Ishikawa (cell line): ENCODE data around the gene BEND7.

Experiments
- CEBPB ChIP-seq: IDR thresholded peaks from 2 replicates; pipeline ENCODE4 v1.6.1; 2012
- CREB1 ChIP-seq: IDR thresholded peaks from 2 replicates; pipeline ENCODE4 v1.6.1; 2012; ENCODE audit warnings: low read depth
- EGR1 ChIP-seq: IDR thresholded peaks from 2 replicates; pipeline ENCODE4 v1.6.1; 2012
- EP300 ChIP-seq: IDR thresholded peaks from 2 replicates; pipeline ENCODE4 v1.6.1; 2012; ENCODE audit warnings: borderline replicate concordance
- FOXM1 ChIP-seq: IDR thresholded peaks from 2 replicates; pipeline ENCODE4 v1.6.1; 2012; ENCODE audit warnings: low read depth, borderline replicate concordance
- NFIC ChIP-seq: IDR thresholded peaks from 2 replicates; pipeline ENCODE4 v1.6.1; 2012
- RAD21 ChIP-seq: IDR thresholded peaks from 2 replicates; pipeline ENCODE4 v1.6.1; 2012; ENCODE audit warnings: low read depth
- REST ChIP-seq: IDR thresholded peaks from 2 replicates; pipeline ENCODE4 v1.6.1; 2012; ENCODE audit warnings: low read depth, mild to moderate bottlenecking
- TAF1 ChIP-seq: IDR thresholded peaks from 2 replicates; pipeline ENCODE4 v1.6.1; 2012; ENCODE audit warnings: low read depth, mild to moderate bottlenecking
- TCF12 ChIP-seq: IDR thresholded peaks from 2 replicates; pipeline ENCODE4 v1.6.1; 2012; ENCODE audit warnings: low read depth
- TEAD4 ChIP-seq: IDR thresholded peaks from 2 replicates; pipeline ENCODE4 v1.6.1; 2012
- USF1 ChIP-seq: IDR thresholded peaks from 2 replicates; pipeline ENCODE4 v1.6.1; 2012
- YY1 ChIP-seq: IDR thresholded peaks from 2 replicates; pipeline ENCODE4 v1.6.1; 2012; ENCODE audit warnings: low read depth
- ZBTB7A ChIP-seq: IDR thresholded peaks from 2 replicates; pipeline ENCODE4 v1.6.1; 2012; ENCODE audit warnings: low read depth
- TF ChIP-seq, protein P1 (sequence below): IDR thresholded peaks from 2 replicates; pipeline ENCODE4 v1.6.1; 2012

The BEND7 gene, protein sequence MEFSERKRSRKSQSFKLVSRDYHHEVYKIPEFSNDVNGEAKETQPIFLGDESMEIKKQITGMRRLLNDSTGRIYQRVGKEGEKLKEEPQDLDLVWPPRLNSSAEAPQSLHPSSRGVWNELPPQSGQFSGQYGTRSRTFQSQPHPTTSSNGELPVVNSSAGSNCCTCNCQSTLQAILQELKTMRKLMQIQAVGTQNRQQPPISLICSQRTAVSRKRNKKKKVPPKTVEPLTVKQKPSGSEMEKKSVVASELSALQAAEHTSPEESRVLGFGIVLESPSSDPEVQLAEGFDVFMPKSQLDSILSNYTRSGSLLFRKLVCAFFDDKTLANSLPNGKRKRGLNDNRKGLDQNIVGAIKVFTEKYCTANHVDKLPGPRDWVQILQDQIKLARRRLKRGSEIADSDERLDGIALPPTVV

GRCh38 chr10:13528875-13529713 is at the start of gene BEND7:
TSS of gene BEND7 (minus strand) at chr10:13529014. CDS start at chr10:13528533, 481 bp downstream.
- TF ChIP-seq EP300 = no peak
- TF ChIP-seq EGR1 = peak; percentile 50; the same call in 1 of the 2 replicates
- no peak for TF ChIP-seq USF1
- no peak for TF ChIP-seq TAF1
- no peak for TF ChIP-seq CEBPB
- TF ChIP-seq YY1 = no peak
- TF ChIP-seq RAD21 = no peak
- TF ChIP-seq TCF12 = peak; percentile 18; the same call in 1 of the 2 replicates
- TF ChIP-seq NFIC = no peak
- TF ChIP-seq CREB1 = no peak
- no peak for TF ChIP-seq REST
- TF ChIP-seq, protein P1, sequence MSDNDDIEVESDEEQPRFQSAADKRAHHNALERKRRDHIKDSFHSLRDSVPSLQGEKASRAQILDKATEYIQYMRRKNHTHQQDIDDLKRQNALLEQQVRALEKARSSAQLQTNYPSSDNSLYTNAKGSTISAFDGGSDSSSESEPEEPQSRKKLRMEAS = no peak
- TF ChIP-seq ZBTB7A = peak; percentile 46; the same call in 1 of the 2 replicates
- TF ChIP-seq TEAD4 = no peak
- TF ChIP-seq FOXM1 = no peak

DNA sequence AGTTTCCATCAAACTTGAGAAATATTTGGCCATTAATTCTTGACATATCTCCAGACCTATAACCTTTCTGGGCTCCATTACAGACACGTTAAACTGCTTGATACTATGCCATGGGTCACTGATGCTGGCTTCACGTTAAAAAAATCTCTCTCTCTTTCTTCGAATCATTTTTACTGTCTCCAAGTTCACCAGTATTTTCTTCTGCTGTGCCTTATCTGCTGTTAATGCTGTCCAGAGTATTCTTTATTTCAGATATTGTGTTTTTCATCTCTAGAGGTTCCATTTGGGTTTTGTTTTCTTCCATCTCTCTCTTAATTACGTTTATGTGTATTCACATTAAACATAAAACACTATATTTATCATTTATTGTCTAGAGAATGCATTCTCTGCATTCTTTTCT is 45.1 kb upstream of the BEND7 start:
- no peak for TF ChIP-seq USF1
- no peak for TF ChIP-seq YY1
- TF ChIP-seq REST = no peak
- TF ChIP-seq TEAD4 = no peak
- TF ChIP-seq TAF1 = no peak
- no peak for TF ChIP-seq EGR1

- TF ChIP-seq USF1 (no peak), TEAD4 (no peak)
Measured at GRCh38 chr10:13571541-13571940, 42.7 kb upstream of the BEND7 start.

DNA sequence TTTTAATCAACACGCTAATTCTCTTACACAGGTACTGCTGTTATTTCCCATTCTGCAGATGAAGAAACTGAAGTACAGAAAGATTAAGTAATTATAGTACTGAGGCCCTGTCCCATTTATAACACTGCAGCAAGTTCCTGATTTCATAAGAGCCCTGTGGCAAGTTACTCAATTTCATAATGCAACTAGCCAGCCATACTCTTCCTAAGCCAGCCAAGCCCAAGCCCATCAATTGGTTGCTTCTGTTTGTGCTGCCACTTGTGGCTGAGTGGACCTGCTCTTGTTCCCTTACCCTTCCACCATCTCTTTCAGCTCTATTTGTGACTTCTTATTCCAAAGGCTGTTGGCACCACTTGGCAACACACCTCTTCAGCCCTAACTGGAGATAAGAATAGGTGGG is 38.2 kb upstream of the BEND7 start:
- TF ChIP-seq, protein P1 = no peak
- TF ChIP-seq EP300 = no peak
- TF ChIP-seq FOXM1 = no peak
- TF ChIP-seq CREB1 = no peak
- no peak for TF ChIP-seq TEAD4
- no peak for TF ChIP-seq ZBTB7A
- TF ChIP-seq CEBPB = no peak
- TF ChIP-seq REST = no peak
- no peak for TF ChIP-seq TCF12
- TF ChIP-seq USF1 = no peak
